HepG2 (cell line): ENCODE data around the gene PSMB9. TPM values are rescaled to one million over a fixed set of nuclear protein-coding genes. Genes with fewer than 3 reads are reported as not detected.

Experiments
- ATAC-seq: fragments of 200-7000 bp; cut with Tn5 transposase; 3 replicates; pipeline ENCODE4 v1.9.1; 2020; ENCODE audit warnings: mild to moderate bottlenecking, moderate library complexity
- BruUV-seq: library from RNA; stranded (reverse); fragments of 400-500 nt; replicated peaks from 2 replicates; lab custom pipeline; 2021; lab: Mats Ljungman, UMichigan
- CTCF ChIA-PET: fragments of 300-600 bp; formaldehyde crosslinking; extraction: SDS; loops from one replicate; lab custom pipeline; 2021; ENCODE audit warnings: low total read pairs, inconsistent platforms, low intra/inter-chr PET ratio; lab: Yijun Ruan, JAX
- POLR2A ChIA-PET: fragments of 350-600 bp; sonication (Branson Sonifier 250); formaldehyde crosslinking; loops from one replicate; lab custom pipeline; 2020; ENCODE audit warnings: antibody characterized with exemption, inconsistent platforms; lab: Yijun Ruan, JAX
- DNase-seq: peaks from one replicate; pipeline ENCODE4 v3.0.0-alpha.2; 2015; ENCODE audit warnings: low spot score
- FAIRE-seq: peaks from 3 replicates; lab custom pipeline; 2011; peaks lifted over from hg19 to GRCh38; lab: Jason Lieb, UNC
- H2AFZ ChIP-seq: one replicate; pipeline ENCODE4 v1.6.1; 2011; ENCODE audit warnings: low read length, inconsistent platforms
- H3K27ac ChIP-seq: fragments of 300-600 bp; 3 replicates; pipeline ENCODE4 v1.8.0; 2011; ENCODE audit warnings: mixed run types, mild to moderate bottlenecking, mixed read lengths, low read length, inconsistent platforms; ENCODE audit not compliant: insufficient read depth; ENCODE audit errors: extremely low read length
- H3K27me3 ChIP-seq, 2 experiments: fragments of 200-600 bp in 1 of 2; 2 replicates in 1 of 2; 3 replicates in 1 of 2; pipeline versions ENCODE4 v1.6.0 to v1.8.0; 2011; ENCODE audit warnings: low read length in 2 of 2, mild to moderate bottlenecking in 2 of 2, moderate library complexity in 2 of 2, inconsistent platforms in 1 of 2; ENCODE audit not compliant: insufficient read depth in 2 of 2, control insufficient read depth in 1 of 2
- H3K36me3 ChIP-seq, 2 experiments: fragments of 200-600 bp in 1 of 2; replicated peaks in 1 of 2; 2 replicates in 1 of 2; 3 replicates in 1 of 2; pipeline versions ENCODE4 v1.5.1 to v1.8.0; 2011; ENCODE audit warnings: low read length in 2 of 2, inconsistent platforms in 1 of 2; ENCODE audit not compliant: insufficient read depth in 2 of 2, control insufficient read depth in 1 of 2
- H3K4me1 ChIP-seq: 2 replicates; pipeline ENCODE4 v1.5.1; 2012; ENCODE audit warnings: low read length, inconsistent platforms; ENCODE audit not compliant: insufficient read depth
- H3K4me2 ChIP-seq: 2 replicates; pipeline ENCODE4 v1.6.0; 2011; ENCODE audit warnings: low read depth, low read length, inconsistent platforms
- H3K4me3 ChIP-seq, 3 experiments: fragments of 200-600 bp in 1 of 3; sonication (generic), shearing (Covaris generic) in 1 of 3; replicated peaks in 1 of 3; 2 replicates each; pipeline ENCODE4 v1.5.1; 2011 to 2016; ENCODE audit warnings: low read length in 3 of 3, inconsistent platforms in 2 of 3, low read depth in 2 of 3, mild to moderate bottlenecking in 2 of 3, control low read depth in 1 of 3, mixed read lengths in 1 of 3; ENCODE audit not compliant: insufficient read depth in 1 of 3
- H3K79me2 ChIP-seq: one replicate; pipeline ENCODE4 v1.6.1; 2011; ENCODE audit warnings: low read length, inconsistent platforms; ENCODE audit not compliant: insufficient read depth
- H3K9ac ChIP-seq: 2 replicates; pipeline ENCODE4 v1.6.0; 2011; ENCODE audit warnings: mild to moderate bottlenecking, low read depth, low read length, inconsistent platforms; ENCODE audit not compliant: insufficient read depth
- H3K9me3 ChIP-seq: 2 replicates; pipeline ENCODE4 v1.5.1; 2012; ENCODE audit warnings: mild to moderate bottlenecking, low read length
- H4K20me1 ChIP-seq: 2 replicates; pipeline ENCODE4 v1.6.0; 2011; ENCODE audit warnings: inconsistent platforms, mild to moderate bottlenecking, low read length, moderate library complexity; ENCODE audit not compliant: insufficient read depth
- ARID5B ChIP-seq: IDR thresholded peaks from 2 replicates; pipeline ENCODE4 v1.4.0; 2020; ENCODE audit warnings: mild to moderate bottlenecking, missing genetic modification reagents
- CREB1 ChIP-seq, 2 experiments: fragments of 450-650 bp in 1 of 2; IDR thresholded peaks; 2 replicates each; pipeline ENCODE4 v1.6.1; 2016 to 2017; ENCODE audit warnings: control low read depth in 1 of 2, mild to moderate bottlenecking in 1 of 2, missing compliant biosample characterization in 1 of 2, missing genetic modification characterization in 1 of 2
- DRAP1 ChIP-seq: IDR thresholded peaks from 2 replicates; pipeline ENCODE4 v1.6.1; 2016; ENCODE audit warnings: missing genetic modification reagents, missing compliant biosample characterization
- GATAD2A ChIP-seq: IDR thresholded peaks from 2 replicates; pipeline ENCODE4 v1.6.1; 2016
- IRF2 ChIP-seq: IDR thresholded peaks from 2 replicates; pipeline ENCODE4 v1.6.1; 2018; ENCODE audit warnings: missing genetic modification reagents, missing compliant biosample characterization
- KLF11 ChIP-seq: IDR thresholded peaks from 2 replicates; pipeline ENCODE4 v1.6.1; 2016; ENCODE audit warnings: missing compliant biosample characterization
- KLF6 ChIP-seq: IDR thresholded peaks from 2 replicates; pipeline ENCODE4 v1.8.0; 2016; ENCODE audit warnings: missing biosample characterization, missing genetic modification reagents
- MBNL3 ChIP-seq: fragments of 250-450 bp; sonication (Bioruptor Pico); conservative IDR thresholded peaks from 2 replicates; pipeline ENCODE4 v1.8.0; 2022; ENCODE audit warnings: mild to moderate bottlenecking, inconsistent platforms
- PBX3 ChIP-seq: sonication (generic); formaldehyde crosslinking; IDR thresholded peaks from 2 replicates; pipeline ENCODE4 v1.8.1; 2023; ENCODE audit warnings: missing genetic modification reagents, inconsistent platforms, borderline replicate concordance
- RFXANK ChIP-seq: IDR thresholded peaks from 2 replicates; pipeline ENCODE4 v1.6.1; 2016
- THAP11 ChIP-seq: IDR thresholded peaks from 2 replicates; pipeline ENCODE4 v1.6.1; 2016; ENCODE audit warnings: missing biosample characterization, missing genetic modification reagents
- TSC22D2 ChIP-seq: sonication (generic); formaldehyde crosslinking; IDR thresholded peaks from 2 replicates; pipeline ENCODE4 v1.5.1; 2020; ENCODE audit warnings: missing genetic modification reagents, mild to moderate bottlenecking, borderline replicate concordance
- ZMAT5 ChIP-seq: sonication (generic); formaldehyde crosslinking; IDR thresholded peaks from 2 replicates; pipeline ENCODE4 v1.5.0; 2020; ENCODE audit warnings: mild to moderate bottlenecking, low read depth, missing genetic modification reagents, borderline replicate concordance
- ZNF574 ChIP-seq: sonication (generic); formaldehyde crosslinking; IDR thresholded peaks from 2 replicates; pipeline ENCODE4 v1.4.0; 2020; ENCODE audit warnings: missing genetic modification reagents
- ZNF839 ChIP-seq: sonication (generic); formaldehyde crosslinking; IDR thresholded peaks from 2 replicates; pipeline ENCODE4 v1.4.0; 2020; ENCODE audit warnings: missing genetic modification reagents, mild to moderate bottlenecking, borderline replicate concordance
- WGBS: methylation state at CpG from one replicate; pipeline ENCODE4 v1.1.6; 2017; ENCODE audit warnings: low lambda C conversion rate; 5-methylcytosine and 5-hydroxymethylcytosine counted together
- in situ Hi-C: cut with HindIII; loops from 2 replicates; pipeline ENCODE4 v1.10.0; 2017; ENCODE audit warnings: low pct_unique_long_range_greater_than_20kb; ENCODE audit not compliant: extremely low pct_ligation_motif_present
- intact Hi-C: fragments of 100-400 bp; cut with micrococcal nuclease; formaldehyde crosslinking; loops from one replicate; pipeline ENCODE4 v1.10.0; 2022; ENCODE audit not compliant: unreplicated experiment
- polyA plus RNA-seq, 8 experiments: library from polyadenylated mRNA; depleted of rRNA in 3 of 8; stranded (reverse) in 7 of 8; unstranded in 1 of 8; fragments of >200 nt; fragmentation: Illumina TruSeq in 4 of 8; extraction: Trizol in 4 of 8; gene quantifications; 2 replicates each; pipeline versions ENCODE4 v1.2.1 to v1.2.3, GENCODE V29; 2011 to 2016; ENCODE audit warnings: low read depth in 4 of 8, missing spikeins in 1 of 8, mixed read lengths in 1 of 8; ENCODE audit not compliant: insufficient read depth in 1 of 8
- total RNA-seq, 5 experiments: library from RNA; depleted of rRNA; stranded (reverse); fragments of >200 nt; fragmentation: Illumina TruSeq; extraction: Trizol; gene quantifications; 2 replicates each; pipeline ENCODE4 v1.2.3, GENCODE V29; 2016; ENCODE audit warnings: low read depth in 1 of 5

PSMB9 gene
- total and polyA plus RNA-seq, 2 of the 13 experiments (the other 11 are each of a cell fraction or from before 2014, with no cell fraction given), result 15.6 to 16.0 TPM

- Histone ChIP-seq H3K27me3 (peaks cover 0 to 19% of the 10 kb centered on the region in 2 experiments; a peak in 3 of 5 replicates), H4K20me1 (no peaks in the 10 kb centered on the region), H3K9me3 (no peaks in the 10 kb centered on the region), H3K36me3 (no peaks in the 10 kb centered on the region), H3K4me2 (no peak overlapping the region), H2AFZ (no peak overlapping the region), H3K79me2 (no peaks in the 10 kb centered on the region), H3K4me1 (0 out of 2 replicates have a peak, but pooled peaks cover 9% of the 10 kb centered on the region), H3K4me3 (no peak overlapping the region), H3K9ac (no peak overlapping the region), H3K27ac (no peak overlapping the region)
- BruUV-seq, result no TSS peak
- in situ Hi-C loops, result loop anchor here (5.0 kb wide), 1 partner anchor 36 kb away; no protein-coding TSS in a partner anchor
- intact Hi-C loops, result loop anchor here (1.0 kb wide), 3 partner anchors 30 to 71 kb away; partner anchors contain the start of gene TAP2
- WGBS, result under 1% methylated on average over 5 of the region's 5 CpGs
- POLR2A ChIA-PET, result interaction anchor here (0.6 to 2.3 kb wide), 6 partner anchors 14 to 336 kb away, joined by 3 to 23 read pairs (median 8); partner anchors contain the start of genes HSD17B8, PSMB8, PSMB9 and TAP1
- CTCF ChIA-PET, result interaction anchor here (0.8 to 4.1 kb wide), 7 partner anchors 15 to 455 kb away, joined by 3 to 65 read pairs (median 4); partner anchors contain the start of genes PSMB9, TAP1 and TAP2
- FAIRE-seq (peak; percentile 94), DNase-seq (peak; percentile 71), ATAC-seq (peak; percentile 80)
- TF ChIP-seq ZNF839 (CRISPR knock-in tag), result no peak
- TF ChIP-seq THAP11 (CRISPR knock-in tag), result 0 out of 2 replicates have a peak, but pooled peaks have one; percentile 27
- 0 out of 2 replicates have a peak, but pooled peaks have one; percentile 36 for TF ChIP-seq KLF11 (CRISPR knock-in tag)
- TF ChIP-seq KLF6, result no peak
- 0 out of 2 replicates have a peak, but pooled peaks have one; percentile 20 for TF ChIP-seq ARID5B (CRISPR knock-in tag)
- TF ChIP-seq RFXANK, result peak; percentile 69; the same call in 1 of the 2 replicates
- no peak for TF ChIP-seq MBNL3 (CRISPR knock-in tag)
- peak; percentile 28; the same call in 1 of the 2 replicates for TF ChIP-seq GATAD2A (CRISPR knock-in tag)
- no peak for TF ChIP-seq ZNF574 (CRISPR knock-in tag)
- 0 out of 2 replicates have a peak, but pooled peaks have one; percentile 11 for TF ChIP-seq DRAP1 (CRISPR knock-in tag)
- no peak for TF ChIP-seq PBX3 (CRISPR knock-in tag)
- no peak for TF ChIP-seq CREB1 (IDR thresholded peaks at IDR 0.05)
- 0 out of 2 replicates have a peak, but pooled peaks have one; percentile 29 for TF ChIP-seq CREB1 (CRISPR knock-in tag; IDR thresholded peaks at IDR 0.05)
- TF ChIP-seq ZMAT5, result no peak
- 0 out of 2 replicates have a peak, but pooled peaks have one; percentile 41 for TF ChIP-seq TSC22D2 (CRISPR knock-in tag)
- TF ChIP-seq IRF2, result peak; percentile 94
Observed at GRCh38 chr6:32868257-32868788, 14.3 kb downstream of the PSMB9 start.
